GM23248 (cell line): ENCODE data around the gene KCP. TPM values are rescaled to one million over a fixed set of nuclear protein-coding genes. Genes with fewer than 3 reads are reported as not detected.

Source experiments
- DNase-seq: peaks from one replicate; pipeline ENCODE4 v3.0.0-alpha.2; 2015
- H2AFZ ChIP-seq: fragments of 200-600 bp; sonication (generic); 2 replicates; pipeline ENCODE4 v1.6.1; 2016; ENCODE audit warnings: antibody characterized with exemption
- H3F3A ChIP-seq: fragments of 200-600 bp; sonication (generic); 2 replicates; pipeline ENCODE4 v1.6.1; 2016; ENCODE audit warnings: mild to moderate bottlenecking, antibody characterized with exemption, mixed run types; ENCODE audit not compliant: insufficient read depth
- H3K27ac ChIP-seq: fragments of 200-600 bp; sonication (generic); 2 replicates; pipeline ENCODE4 v1.5.1; 2016; ENCODE audit warnings: mild to moderate bottlenecking
- H3K27me3 ChIP-seq: fragments of 200-600 bp; sonication (generic); replicated peaks from 2 replicates; pipeline ENCODE4 v1.6.1; 2016; ENCODE audit warnings: mild to moderate bottlenecking; ENCODE audit not compliant: insufficient read depth
- H3K36me3 ChIP-seq: fragments of 200-600 bp; sonication (generic); 2 replicates; pipeline ENCODE4 v1.6.1; 2016; ENCODE audit warnings: low read depth, mild to moderate bottlenecking
- H3K4me1 ChIP-seq: fragments of 200-600 bp; sonication (generic); 2 replicates; pipeline ENCODE4 v1.6.1; 2016; ENCODE audit warnings: mild to moderate bottlenecking; ENCODE audit not compliant: insufficient read depth
- H3K4me2 ChIP-seq: fragments of 200-600 bp; sonication (generic); one replicate; pipeline ENCODE4 v1.6.1; 2016; ENCODE audit warnings: mild to moderate bottlenecking; ENCODE audit not compliant: unreplicated experiment
- H3K4me3 ChIP-seq: fragments of 200-600 bp; sonication (generic); 2 replicates; pipeline ENCODE4 v1.5.1; 2016; ENCODE audit warnings: mild to moderate bottlenecking
- H3K79me2 ChIP-seq: fragments of 200-600 bp; sonication (generic); 2 replicates; pipeline ENCODE4 v1.6.1; 2016; ENCODE audit warnings: mild to moderate bottlenecking; ENCODE audit not compliant: insufficient read depth
- H3K9ac ChIP-seq: fragments of 200-600 bp; sonication (generic); 2 replicates; pipeline ENCODE4 v1.6.1; 2016; ENCODE audit warnings: mild to moderate bottlenecking
- H3K9me2 ChIP-seq: fragments of 200-600 bp; sonication (generic); 2 replicates; pipeline ENCODE4 v1.6.1; 2016; ENCODE audit warnings: mixed run types, mild to moderate bottlenecking, moderate library complexity; ENCODE audit not compliant: insufficient read depth
- H3K9me3 ChIP-seq: fragments of 200-600 bp; sonication (generic); one replicate; pipeline ENCODE4 v1.6.1; 2017; ENCODE audit warnings: low read depth
- H4K20me1 ChIP-seq: fragments of 200-600 bp; sonication (generic); 2 replicates; pipeline ENCODE4 v1.6.0; 2016; ENCODE audit not compliant: insufficient read depth
- EZH2 ChIP-seq: fragments of 200-600 bp; sonication (generic); IDR thresholded peaks from 2 replicates; pipeline ENCODE4 v1.6.1; 2018; ENCODE audit warnings: antibody characterized with exemption, mild to moderate bottlenecking; ENCODE audit not compliant: insufficient read depth, poor library complexity, severe bottlenecking
- EZH2phosphoT487 ChIP-seq: fragments of 200-600 bp; sonication (generic); IDR thresholded peaks from 2 replicates; pipeline ENCODE4 v1.6.1; 2018; ENCODE audit warnings: antibody characterized with exemption, moderate library complexity, mild to moderate bottlenecking, low read depth; ENCODE audit not compliant: insufficient read depth
- WGBS, 2 experiments: methylation state at CpG; one replicate each; pipeline ENCODE4 v1.1.6; 2015 to 2017; ENCODE audit warnings: low lambda C conversion rate in 2 of 2, low coverage in 1 of 2; ENCODE audit errors: missing lambda C conversion rate in 2 of 2; 5-methylcytosine and 5-hydroxymethylcytosine counted together
- in situ Hi-C: fragments of 300-500 bp; cut with MboI; formaldehyde crosslinking; loops from 2 replicates; pipeline ENCODE4 v1.15.0; 2020
- polyA plus RNA-seq: library from polyadenylated mRNA; unstranded; fragments of >200 nt; fragmentation: Nextera tagmentation; extraction: Ambion mirVana; gene quantifications from 2 replicates; pipeline ENCODE4 v1.2.1, GENCODE V29; 2016
- total RNA-seq: library from RNA; depleted of rRNA; stranded (reverse); fragments of >200 nt; shearing (Covaris generic); gene quantifications from 2 replicates; pipeline ENCODE4 v1.2.3, GENCODE V29; 2014

KCP gene
- total and polyA plus RNA-seq, 2 experiments from 2014 or later, result 0.10 TPM; not detected in 1

DNA sequence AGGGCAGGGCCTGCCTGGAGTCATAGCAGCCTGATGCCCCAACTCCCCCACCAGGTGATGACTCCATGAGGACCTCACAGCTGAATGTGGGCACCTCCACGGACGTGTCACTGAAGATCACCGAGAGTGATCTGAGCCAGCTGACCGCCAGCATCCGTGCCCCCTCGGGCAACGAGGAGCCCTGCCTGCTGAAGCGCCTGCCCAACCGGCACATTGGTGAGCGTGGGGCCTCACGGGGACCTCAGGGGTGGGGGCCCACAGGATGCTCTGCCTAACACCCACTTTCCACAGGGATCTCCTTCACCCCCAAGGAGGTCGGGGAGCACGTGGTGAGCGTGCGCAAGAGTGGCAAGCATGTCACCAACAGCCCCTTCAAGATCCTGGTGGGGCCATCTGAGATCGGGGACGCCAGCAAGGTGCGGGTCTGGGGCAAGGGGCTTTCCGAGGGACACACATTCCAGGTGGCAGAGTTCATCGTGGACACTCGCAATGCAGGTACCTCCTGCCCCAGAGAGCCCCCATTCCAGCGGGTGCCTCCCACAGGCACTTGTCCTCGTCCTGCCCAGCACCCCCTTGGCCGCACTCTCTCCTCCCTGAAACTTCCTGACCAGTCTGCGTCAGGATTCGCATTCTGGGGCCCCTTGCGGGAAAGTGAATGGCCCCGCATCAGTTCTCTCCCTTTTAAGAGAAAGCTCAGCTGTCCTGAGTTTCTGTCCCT is 57.8 kb downstream of the KCP start:
- H2AFZ ChIP-seq, result no peak overlapping the region
- no peak for DNase-seq
- H3K79me2 ChIP-seq, result no peaks in the 10 kb centered on the region
- peaks cover 37% of the 10 kb centered on the region; the same call in 1 of the 2 replicates for H3K36me3 ChIP-seq
- H3K27ac ChIP-seq, result no peak overlapping the region
- TF ChIP-seq EZH2phosphoT487 (no peak), EZH2 (no peak)
- H3K4me2 ChIP-seq, result no peak overlapping the region
- H3K9me2 ChIP-seq, result no peaks in the 10 kb centered on the region
- H4K20me1 ChIP-seq, result no peaks in the 10 kb centered on the region
- H3K9me3 ChIP-seq, result no peaks in the 10 kb centered on the region
- H3K4me1 ChIP-seq, result no peaks in the 10 kb centered on the region
- no peak overlapping the region for H3K9ac ChIP-seq
- H3K27me3 ChIP-seq, result no peaks in the 10 kb centered on the region
- no peak overlapping the region for H3K4me3 ChIP-seq
- in situ Hi-C loops, result no loop called here
- peaks cover 23% of the 10 kb centered on the region for H3F3A ChIP-seq
- WGBS, 2 experiments, result 95 to 96% methylated on average over 25 to 28 of the region's 28 CpGs

DNA sequence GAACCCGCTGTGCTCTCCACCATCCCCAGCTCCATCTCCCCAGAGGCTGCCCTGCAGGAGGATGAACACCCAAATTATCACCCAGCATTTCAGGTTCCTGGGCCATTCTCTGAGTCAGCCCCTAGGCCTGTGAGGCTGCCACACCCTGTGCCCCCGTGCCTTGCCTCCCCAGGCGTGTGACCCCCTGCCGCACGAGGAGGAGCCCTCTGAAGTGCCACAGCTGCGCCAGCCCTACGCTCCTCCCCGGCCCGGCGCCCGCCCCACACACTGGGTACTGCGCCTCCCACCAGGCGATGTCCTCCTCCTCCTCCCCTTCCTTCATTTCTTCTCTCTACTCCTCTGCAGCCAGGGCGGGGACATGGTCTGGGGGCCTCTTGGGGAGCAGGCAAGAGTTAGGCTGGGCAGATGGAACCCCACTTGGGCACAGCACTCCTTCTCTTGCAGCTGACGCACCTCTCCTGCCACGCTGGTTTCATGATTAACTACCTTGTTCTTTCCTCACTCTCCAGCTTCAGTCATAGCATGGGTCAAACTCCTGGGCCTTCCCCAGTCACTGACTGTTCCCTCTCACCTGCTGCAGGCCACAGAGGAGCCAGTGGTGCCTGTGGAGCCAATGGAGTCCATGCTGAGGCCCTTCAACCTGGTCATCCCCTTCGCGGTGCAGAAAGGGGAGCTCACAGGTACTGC is 60.6 kb downstream of the KCP start:
- H3K79me2 ChIP-seq, result no peaks in the 10 kb centered on the region
- in situ Hi-C loops, result no loop called here
- no peaks in the 10 kb centered on the region for H3K9me3 ChIP-seq
- no peaks in the 10 kb centered on the region for H4K20me1 ChIP-seq
- H3K4me3 ChIP-seq, result no peak overlapping the region
- DNase-seq, result no peak
- peaks cover 19% of the 10 kb centered on the region for H3F3A ChIP-seq
- H3K36me3 ChIP-seq, result peaks cover 54% of the 10 kb centered on the region; the same call in 1 of the 2 replicates
- no peak overlapping the region for H3K27ac ChIP-seq
- H3K4me1 ChIP-seq, result no peaks in the 10 kb centered on the region
- no peak overlapping the region for H3K9ac ChIP-seq
- WGBS, 2 experiments, result 90 to 95% methylated on average over 14 to 18 of the region's 18 CpGs
- H3K9me2 ChIP-seq, result no peaks in the 10 kb centered on the region
- TF ChIP-seq EZH2phosphoT487 (no peak), EZH2 (no peak)
- H3K27me3 ChIP-seq, result no peaks in the 10 kb centered on the region
- no peak overlapping the region for H3K4me2 ChIP-seq
- no peak overlapping the region for H2AFZ ChIP-seq

DNA sequence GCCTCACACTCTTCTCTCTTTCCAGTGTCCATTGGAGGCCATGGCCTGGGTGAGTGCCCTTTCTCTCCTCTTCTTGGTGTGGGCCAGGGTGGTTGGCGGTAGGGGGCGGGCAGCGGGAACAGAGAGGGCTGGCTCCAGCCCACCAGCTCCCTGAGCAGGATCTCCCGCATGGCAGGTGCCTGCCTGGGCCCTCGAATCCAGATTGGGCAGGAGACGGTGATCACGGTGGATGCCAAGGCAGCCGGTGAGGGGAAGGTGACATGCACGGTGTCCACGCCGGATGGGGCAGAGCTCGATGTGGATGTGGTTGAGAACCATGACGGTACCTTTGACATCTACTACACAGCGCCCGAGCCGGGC is 61.4 kb downstream of the KCP start:
- Histone ChIP-seq H3K4me2 (no peak overlapping the region), H3K9ac (no peak overlapping the region), H3K9me2 (no peaks in the 10 kb centered on the region), H3K27me3 (no peaks in the 10 kb centered on the region), H4K20me1 (no peaks in the 10 kb centered on the region), H3K4me1 (no peaks in the 10 kb centered on the region), H2AFZ (no peak overlapping the region), H3K9me3 (no peaks in the 10 kb centered on the region), H3K27ac (no peak overlapping the region), H3K79me2 (no peaks in the 10 kb centered on the region), H3K36me3 (peaks cover 56% of the 10 kb centered on the region; the same call in 1 of the 2 replicates), H3F3A (peaks cover 19% of the 10 kb centered on the region), H3K4me3 (no peak overlapping the region)
- no peak for TF ChIP-seq EZH2phosphoT487
- no peak for TF ChIP-seq EZH2
- DNase-seq, result no peak
- in situ Hi-C loops, result no loop called here
- WGBS, 2 experiments, result 89 to 94% methylated on average over 11 to 16 of the region's 16 CpGs

DNA sequence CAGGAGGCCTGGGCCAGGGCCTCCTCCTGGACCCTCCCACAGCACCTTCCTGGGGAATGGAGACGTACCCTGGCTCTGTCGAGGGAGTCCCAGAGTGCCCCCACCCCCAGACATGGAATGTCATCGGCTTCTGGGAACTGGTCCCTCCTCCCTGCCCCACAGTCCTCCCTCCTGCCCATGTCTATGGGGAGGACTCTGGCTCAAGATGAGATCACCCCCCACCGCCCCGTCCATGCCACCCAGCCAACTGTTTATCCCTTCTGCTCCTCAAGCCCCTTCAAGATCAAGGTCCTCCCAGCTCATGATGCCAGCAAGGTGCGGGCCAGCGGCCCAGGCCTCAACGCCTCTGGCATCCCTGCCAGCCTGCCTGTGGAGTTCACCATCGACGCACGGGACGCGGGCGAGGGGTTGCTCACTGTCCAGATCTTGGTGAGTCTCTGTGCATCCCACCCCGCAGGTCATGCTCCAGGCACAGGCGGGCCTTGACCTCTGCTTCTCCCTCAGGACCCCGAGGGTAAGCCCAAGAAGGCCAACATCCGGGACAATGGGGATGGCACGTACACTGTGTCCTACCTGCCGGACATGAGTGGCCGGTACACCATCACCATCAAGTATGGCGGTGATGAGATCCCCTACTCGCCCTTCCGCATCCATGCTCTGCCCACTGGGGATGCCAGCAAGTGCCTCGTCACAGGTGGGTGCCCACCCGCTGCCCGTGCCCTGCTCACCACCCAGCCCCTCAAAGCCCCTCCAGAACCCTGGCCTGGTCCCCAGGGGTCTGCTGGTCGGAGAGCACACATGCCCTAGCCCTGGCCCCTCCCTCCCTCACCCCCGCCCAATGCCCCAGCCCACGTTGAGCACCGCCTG is 62.0 kb downstream of the KCP start:
- H3K4me2 ChIP-seq, result no peak overlapping the region
- no peak overlapping the region for H2AFZ ChIP-seq
- WGBS, 2 experiments, result 94 to 95% methylated on average over 27 to 31 of the region's 31 CpGs
- H3K9me2 ChIP-seq, result no peaks in the 10 kb centered on the region
- peaks cover 61% of the 10 kb centered on the region; the same call in 1 of the 2 replicates for H3K36me3 ChIP-seq
- H3K4me3 ChIP-seq, result no peak overlapping the region
- TF ChIP-seq EZH2 (no peak), EZH2phosphoT487 (no peak)
- H3K4me1 ChIP-seq, result no peaks in the 10 kb centered on the region
- in situ Hi-C loops, result no loop called here
- H3K27me3 ChIP-seq, result no peaks in the 10 kb centered on the region
- no peak overlapping the region for H3K9ac ChIP-seq
- no peaks in the 10 kb centered on the region for H3K79me2 ChIP-seq
- H4K20me1 ChIP-seq, result no peaks in the 10 kb centered on the region
- H3K9me3 ChIP-seq, result no peaks in the 10 kb centered on the region
- no peak for DNase-seq
- H3K27ac ChIP-seq, result no peak overlapping the region
- H3F3A ChIP-seq, result peaks cover 20% of the 10 kb centered on the region
